ENCODE results near the gene MPDZ.

MPDZ gene

GRCh38 chr9:13279284-13280141 is at the start of gene MPDZ:
Gene MPDZ (minus strand): TSS chr9:13279692. CDS start chr9:13250315, 29,377 bp downstream.
- no peak for DNase-seq

GRCh38 chr9:13324988-13325387 is 45.5 kb upstream of the MPDZ start:
- DNase-seq, result no peak

- DNase-seq, result no peak
Observed at GRCh38 chr9:13322828-13323550, 43.5 kb upstream of the MPDZ start.

- DNase-seq, result no peak
Observed at GRCh38 chr9:13318027-13318426, 38.5 kb upstream of the MPDZ start.

- DNase-seq, result no peak
Observed at GRCh38 chr9:13296972-13297371, 17.5 kb upstream of the MPDZ start.

- DNase-seq, result no peak
Observed at GRCh38 chr9:13295556-13295955, 16.1 kb upstream of the MPDZ start.

GRCh38 chr9:13292782-13293181 is 13.3 kb upstream of the MPDZ start:
- no peak for DNase-seq

- DNase-seq, result no peak
Observed at GRCh38 chr9:13292158-13292557, 12.7 kb upstream of the MPDZ start.

GRCh38 chr9:13291718-13292117 is 12.2 kb upstream of the MPDZ start:
- no peak for DNase-seq

- no peak for DNase-seq
Observed at GRCh38 chr9:13284011-13284410, 4.5 kb upstream of the MPDZ start.

- DNase-seq, result no peak
Observed at GRCh38 chr9:13282998-13283397, 3.5 kb upstream of the MPDZ start.

- no peak for DNase-seq
Observed at GRCh38 chr9:13281356-13282016, 2.0 kb upstream of the MPDZ start.

GRCh38 chr9:13278368-13279246 is 885 bp downstream of the MPDZ start:
- no peak for DNase-seq

GRCh38 chr9:13278023-13278367 is 1.5 kb downstream of the MPDZ start:
- DNase-seq, result no peak

- no peak for DNase-seq
Observed at GRCh38 chr9:13274886-13275641, 4.4 kb downstream of the MPDZ start.

- no peak for DNase-seq
Observed at GRCh38 chr9:13270734-13271133, 8.8 kb downstream of the MPDZ start.

- no peak for DNase-seq
Observed at GRCh38 chr9:13269589-13270452, 9.7 kb downstream of the MPDZ start.

- no peak for DNase-seq
Observed at GRCh38 chr9:13268469-13268868, 11.0 kb downstream of the MPDZ start.

GRCh38 chr9:13267743-13268142 is 11.7 kb downstream of the MPDZ start:
- DNase-seq, result no peak

GRCh38 chr9:13266167-13266566 is 13.3 kb downstream of the MPDZ start:
- DNase-seq, result no peak

- DNase-seq, result no peak
Observed at GRCh38 chr9:13264788-13265187, 14.7 kb downstream of the MPDZ start.

All from activated CD4-positive, CD25-positive, alpha-beta regulatory T cell (primary cell).